Fibroblast of skin of abdomen (primary cell): ENCODE data around the gene CPB2. TPM values are rescaled to one million over a fixed set of nuclear protein-coding genes. Genes with fewer than 3 reads are reported as not detected.

Source experiments
- DNase-seq: peaks from one replicate; pipeline ENCODE4 v3.0.0-alpha.2; 2013
- polyA plus RNA-seq, 2 experiments: library from polyadenylated mRNA; unstranded; fragments of 120-200 nt; gene quantifications; one replicate each; pipeline ENCODE4 v1.2.1, GENCODE V29; 2013; ENCODE audit not compliant: insufficient read length in 2 of 2

CPB2 gene, protein sequence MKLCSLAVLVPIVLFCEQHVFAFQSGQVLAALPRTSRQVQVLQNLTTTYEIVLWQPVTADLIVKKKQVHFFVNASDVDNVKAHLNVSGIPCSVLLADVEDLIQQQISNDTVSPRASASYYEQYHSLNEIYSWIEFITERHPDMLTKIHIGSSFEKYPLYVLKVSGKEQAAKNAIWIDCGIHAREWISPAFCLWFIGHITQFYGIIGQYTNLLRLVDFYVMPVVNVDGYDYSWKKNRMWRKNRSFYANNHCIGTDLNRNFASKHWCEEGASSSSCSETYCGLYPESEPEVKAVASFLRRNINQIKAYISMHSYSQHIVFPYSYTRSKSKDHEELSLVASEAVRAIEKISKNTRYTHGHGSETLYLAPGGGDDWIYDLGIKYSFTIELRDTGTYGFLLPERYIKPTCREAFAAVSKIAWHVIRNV
- polyA plus RNA-seq (2013, experiment 1 of 2; ENCODE audit: insufficient read length), result not detected
- not detected for polyA plus RNA-seq (2013, experiment 2 of 2; ENCODE audit: insufficient read length)

DNA sequence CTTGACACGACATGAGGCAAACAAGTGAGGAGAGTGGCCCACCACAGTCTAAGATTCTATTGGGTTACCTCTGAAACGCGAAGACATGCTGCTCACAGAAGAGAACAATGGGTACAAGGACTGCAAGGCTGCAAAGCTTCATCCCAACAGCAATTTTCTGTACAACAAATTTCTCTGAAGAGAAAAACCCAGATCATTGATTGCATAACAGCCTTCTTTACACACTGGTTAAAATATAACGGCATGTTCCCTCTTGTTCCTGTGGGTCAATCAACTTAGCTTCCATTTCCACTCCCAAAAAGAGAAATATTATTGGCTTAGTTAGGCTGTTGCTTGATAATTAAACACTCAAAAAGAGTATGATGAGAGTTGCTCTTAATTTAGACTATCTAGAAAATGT is at the start of gene CPB2:
Gene CPB2 (minus strand): TSS at position 166 of the 400 bp plus-strand sequence. CDS start 24 bp downstream, at position 142.
- no peak for DNase-seq

- no peak for DNase-seq
These were observed 49.4 kb upstream of the CPB2 start for GRCh38 chr13:46154136-46154801.

GRCh38 chr13:46152627-46153328 is 47.9 kb upstream of the CPB2 start:
- no peak for DNase-seq

- no peak for DNase-seq
These were observed 45.4 kb upstream of the CPB2 start for GRCh38 chr13:46150134-46150693.

DNA sequence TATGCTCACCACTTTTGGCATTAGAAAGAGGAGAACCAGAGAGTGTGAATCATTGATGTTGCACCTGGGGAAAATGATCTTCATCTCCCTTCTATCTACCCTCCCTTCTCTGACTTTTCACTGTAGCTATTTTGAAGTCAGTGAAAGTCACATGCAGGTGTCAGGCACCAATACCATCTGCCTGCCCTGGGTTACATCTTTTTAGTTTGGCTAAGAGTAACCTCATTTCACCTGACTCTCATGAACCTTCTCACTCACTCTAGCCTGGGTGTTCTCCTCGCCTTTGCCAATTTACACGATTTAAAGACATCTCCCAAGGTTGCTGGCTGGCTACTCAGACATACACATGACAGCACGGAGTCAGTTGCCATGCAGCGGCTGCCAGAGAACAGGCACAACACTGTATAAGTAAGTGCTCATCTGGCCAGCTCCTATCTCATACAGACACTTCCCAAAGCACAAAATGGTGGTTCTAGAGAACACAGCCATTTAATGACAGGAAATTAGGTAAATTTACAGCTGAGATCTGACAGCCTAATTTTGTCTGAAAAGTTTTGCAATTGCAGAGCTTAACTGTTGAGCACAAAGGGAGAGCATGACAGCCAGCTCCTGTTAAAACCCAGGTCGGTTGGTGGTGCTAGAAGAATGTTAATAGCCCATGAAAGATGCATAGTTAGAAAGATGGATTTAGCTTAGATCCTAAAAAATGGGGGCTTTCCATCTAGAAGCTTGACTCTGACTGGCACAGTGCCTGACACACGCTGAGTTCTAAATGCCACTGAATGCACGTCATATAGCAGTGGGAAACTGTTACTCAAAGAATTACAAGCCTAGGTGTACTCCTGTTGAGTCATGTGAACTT is 44.7 kb upstream of the CPB2 start:
- DNase-seq, result peak; percentile 80

DNA sequence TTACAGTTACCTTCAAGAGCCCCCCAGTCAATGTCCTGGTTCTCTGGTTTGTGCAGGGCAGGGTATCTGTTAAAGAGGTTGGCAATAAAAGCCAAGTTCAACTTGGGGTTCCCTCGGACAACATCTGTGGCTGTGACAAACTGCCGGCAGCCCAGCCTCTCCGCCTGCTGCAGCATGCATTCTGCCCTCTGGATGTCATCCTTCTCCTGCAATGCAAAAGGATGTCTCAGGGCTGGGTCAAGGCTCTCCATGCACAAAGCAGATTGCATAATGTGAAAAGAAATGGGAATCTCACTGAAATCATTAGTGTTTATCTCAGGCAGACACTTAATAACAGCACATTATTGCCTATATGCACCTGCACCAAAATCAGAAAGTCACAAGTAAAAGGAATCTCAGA is 42.1 kb upstream of the CPB2 start:
- DNase-seq, result peak; percentile 25

DNA sequence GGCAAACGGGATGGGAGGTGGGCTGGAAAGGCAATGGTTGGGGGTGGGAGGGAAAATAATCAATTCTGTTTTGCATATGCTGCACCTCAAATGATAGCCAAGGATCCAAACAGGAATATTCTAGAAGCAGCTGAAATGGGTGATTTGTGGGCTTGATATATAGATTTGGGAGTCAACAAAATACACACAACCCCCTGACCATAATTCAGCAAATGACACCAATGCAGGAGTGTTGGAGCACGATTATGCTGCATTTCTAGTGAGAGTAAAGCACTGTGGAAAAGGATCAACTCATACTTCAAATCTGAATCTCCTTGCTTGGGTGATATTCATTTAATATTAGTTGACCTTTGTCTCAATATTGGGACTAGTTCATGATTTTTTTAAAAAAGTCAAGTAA is 41.1 kb upstream of the CPB2 start:
- DNase-seq, result no peak

GRCh38 chr13:46145135-46145534 is 40.3 kb upstream of the CPB2 start:
- no peak for DNase-seq

- DNase-seq, result no peak
These were observed 38.4 kb upstream of the CPB2 start for GRCh38 chr13:46143184-46143701.

GRCh38 chr13:46142776-46143175 is 37.9 kb upstream of the CPB2 start:
- DNase-seq, result no peak

- DNase-seq, result no peak
These were observed 35.2 kb upstream of the CPB2 start for GRCh38 chr13:46140044-46140443.

- no peak for DNase-seq
These were observed 32.9 kb upstream of the CPB2 start for GRCh38 chr13:46137627-46138317.

DNA sequence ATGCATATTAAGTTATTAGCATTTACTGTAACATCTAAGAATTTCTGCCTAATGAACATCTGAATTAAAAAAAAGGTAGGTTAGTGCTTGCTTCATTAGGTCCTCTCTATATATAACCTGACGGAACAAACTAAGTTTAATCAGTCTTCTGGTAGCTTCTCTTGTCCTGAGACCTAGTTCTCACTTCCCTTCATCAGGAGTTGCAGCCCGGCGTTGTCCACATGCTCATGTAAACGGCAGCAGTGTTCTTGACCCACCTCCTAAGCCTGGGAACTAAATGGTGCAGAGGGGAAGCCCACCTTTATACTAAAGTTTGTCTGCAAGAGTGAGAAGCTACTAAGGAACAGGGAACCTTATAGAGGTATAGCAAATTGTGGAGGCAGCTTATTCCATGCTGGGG is 31.9 kb upstream of the CPB2 start:
- no peak for DNase-seq

DNA sequence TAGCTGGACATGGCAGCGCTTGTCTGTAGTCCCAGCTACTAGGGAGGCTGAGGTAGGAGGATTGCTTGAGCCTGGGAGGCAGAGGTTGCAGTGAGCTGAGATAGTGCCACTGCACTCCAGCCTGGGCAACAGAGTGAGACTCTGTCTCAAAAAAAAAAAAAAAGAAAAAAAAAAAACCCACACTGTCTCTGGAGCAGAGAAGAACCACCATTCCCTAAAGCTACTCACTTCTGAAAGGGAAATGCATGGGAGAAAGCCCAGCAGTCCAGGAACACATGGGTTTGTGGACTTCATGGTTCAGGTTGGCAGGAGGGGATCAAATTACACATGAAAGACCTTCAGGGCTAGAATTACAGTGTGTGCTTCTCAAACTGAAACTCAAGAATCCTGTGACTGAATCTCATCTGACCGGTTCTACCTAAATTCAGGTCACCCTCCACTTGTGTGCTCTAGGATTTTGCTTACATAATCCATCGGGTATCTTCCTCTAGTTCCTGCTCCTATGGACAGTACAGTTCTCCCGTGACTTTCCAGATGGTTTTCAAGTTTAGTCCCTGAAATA is 30.2 kb upstream of the CPB2 start:
- no peak for DNase-seq

DNA sequence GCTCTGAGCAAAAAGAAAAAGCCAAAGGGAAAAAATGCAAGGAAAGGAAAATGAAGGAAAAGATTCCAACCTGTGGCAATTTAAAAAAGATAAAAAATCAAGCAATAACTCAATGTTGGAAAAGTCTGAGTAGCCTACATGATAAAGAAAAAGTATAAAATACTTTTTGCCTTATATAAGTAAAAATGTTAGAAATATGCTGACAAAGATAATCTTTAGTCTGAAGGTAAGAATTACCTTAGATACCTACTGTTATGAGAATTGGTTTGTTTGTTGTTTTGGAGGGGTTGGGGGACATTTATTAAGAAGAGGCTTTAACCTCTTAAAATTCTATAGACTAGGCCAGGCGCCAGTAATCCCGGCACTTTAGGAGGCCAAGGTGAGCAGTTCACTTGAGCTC is 29.7 kb upstream of the CPB2 start:
- DNase-seq, result no peak

- DNase-seq, result no peak
These were observed 27.3 kb upstream of the CPB2 start for GRCh38 chr13:46132109-46132508.

DNA sequence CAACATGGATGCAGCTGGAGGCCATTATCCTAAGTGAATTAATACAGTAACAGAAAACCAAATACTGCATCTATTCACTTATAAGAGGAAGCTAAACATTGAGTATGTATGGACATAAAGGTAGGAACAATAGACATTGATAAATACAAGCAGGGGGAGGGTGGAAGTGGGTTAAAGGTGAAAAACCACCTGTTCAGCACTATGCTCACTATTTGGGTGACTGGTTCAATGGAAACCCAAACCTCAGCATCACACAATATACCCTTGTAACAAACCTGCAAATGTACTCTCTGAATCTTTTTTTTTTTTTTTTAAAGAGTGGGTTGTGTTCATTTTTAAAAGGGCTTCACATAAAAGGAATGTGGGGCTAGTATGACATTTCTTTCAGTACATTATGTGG is 26.9 kb upstream of the CPB2 start:
- DNase-seq, result no peak

DNA sequence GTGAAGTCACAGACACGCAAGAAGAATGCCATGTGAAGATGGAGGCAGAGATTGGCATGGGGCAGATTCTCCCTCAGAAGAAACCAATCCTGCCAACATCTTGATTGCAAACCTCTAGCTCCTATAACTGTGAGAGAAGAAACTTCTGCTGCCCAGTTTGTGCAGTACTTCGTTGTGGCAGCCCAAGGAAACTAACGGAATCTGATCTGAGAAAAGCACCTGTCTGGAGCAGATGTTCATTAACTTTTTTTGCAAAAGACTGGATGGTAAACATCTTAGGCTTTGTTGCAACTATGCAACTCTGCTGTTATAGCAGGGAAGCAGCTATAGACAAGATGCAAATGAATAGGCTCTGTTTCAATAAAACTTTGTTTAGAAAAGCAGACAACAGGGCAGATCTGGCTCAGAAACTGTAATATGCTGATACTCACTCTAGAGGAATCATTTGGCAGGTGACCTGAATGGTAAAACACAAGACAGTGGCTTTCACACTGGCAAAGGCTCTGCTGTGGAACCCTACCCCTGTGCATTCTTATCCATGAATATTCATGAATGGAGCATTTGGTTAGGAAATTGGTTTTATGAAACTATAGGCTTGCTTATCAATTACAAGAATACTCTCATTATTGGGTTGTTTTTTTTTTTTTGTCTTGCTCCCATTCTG is 25.3 kb upstream of the CPB2 start:
- no peak for DNase-seq

DNA sequence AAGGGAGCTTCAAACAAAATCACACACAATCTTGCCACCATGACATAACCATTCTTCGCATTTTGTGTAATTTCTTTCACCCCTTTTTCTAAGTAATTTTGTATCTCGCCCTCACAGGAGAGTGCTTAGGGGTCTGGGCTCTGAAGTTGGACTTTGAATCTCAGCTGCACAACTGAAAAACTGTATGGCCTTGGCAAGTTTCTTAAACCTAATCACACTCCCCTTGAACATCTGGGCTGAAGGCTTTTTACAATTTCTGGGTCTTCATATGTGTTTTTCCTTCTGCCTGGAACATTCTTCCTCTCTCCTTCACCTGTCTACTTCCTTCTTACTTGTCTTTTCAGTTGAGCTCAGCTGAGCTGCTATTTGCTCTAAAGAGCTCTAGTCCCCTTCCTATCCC is 24.3 kb upstream of the CPB2 start:
- no peak for DNase-seq

DNA sequence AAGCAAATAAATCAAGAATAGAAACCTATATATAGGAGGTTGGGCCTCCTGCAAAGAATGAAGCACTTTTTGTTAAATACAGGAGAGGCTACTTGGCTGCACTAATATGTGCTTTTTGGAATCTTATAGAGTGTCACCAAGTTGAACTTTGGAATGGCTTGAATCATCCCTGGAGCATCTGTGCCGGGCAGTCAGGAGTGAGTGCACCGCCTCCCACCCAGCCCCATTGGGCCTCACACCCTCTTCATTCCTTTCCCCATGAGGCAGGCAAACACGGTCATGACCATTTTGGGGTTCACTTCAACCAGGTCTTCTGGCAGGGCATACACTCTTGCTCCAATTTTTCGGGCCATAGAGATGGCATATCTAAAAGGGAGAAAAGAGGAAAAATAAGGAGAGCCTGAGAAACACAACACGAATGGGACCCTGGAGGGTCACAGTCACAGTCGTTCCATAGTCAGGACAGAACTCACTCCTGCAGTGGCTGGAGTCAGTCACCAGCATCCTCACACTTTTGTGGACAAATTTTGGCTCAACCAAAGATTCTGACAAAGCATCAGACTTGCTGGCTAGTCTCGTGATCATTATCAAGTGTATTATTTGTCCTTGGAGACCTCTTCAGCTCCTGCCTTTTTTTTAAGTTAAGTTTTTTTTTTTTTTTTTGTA is 22.7 kb upstream of the CPB2 start:
- DNase-seq, result no peak
